ACC112 (cell line): ENCODE data around the gene FIGNL1.

ENCODE experiments used
- H2AFZ ChIP-seq: fragments of 200-600 bp; sonication (generic); one replicate; pipeline ENCODE4 v1.6.0; 2017; ENCODE audit warnings: antibody characterized with exemption, low read length; ENCODE audit not compliant: unreplicated experiment
- H3K27ac ChIP-seq: fragments of 200-600 bp; sonication (generic); 2 replicates; pipeline ENCODE4 v1.5.1; 2014; ENCODE audit warnings: low read depth, mild to moderate bottlenecking, antibody characterized with exemption, low read length, moderate library complexity
- H3K27me3 ChIP-seq: fragments of 200-600 bp; sonication (generic); 2 replicates; pipeline ENCODE4 v1.6.1; 2014; ENCODE audit warnings: mild to moderate bottlenecking, antibody characterized with exemption, low read length, moderate library complexity, mixed read lengths; ENCODE audit not compliant: insufficient read depth
- H3K36me3 ChIP-seq: fragments of 200-600 bp; sonication (generic); 2 replicates; pipeline ENCODE4 v1.6.1; 2016; ENCODE audit warnings: mild to moderate bottlenecking, antibody characterized with exemption, low read length, moderate library complexity, mixed read lengths; ENCODE audit not compliant: insufficient read depth
- H3K4me1 ChIP-seq: fragments of 200-600 bp; sonication (generic); one replicate; pipeline ENCODE4 v1.6.1; 2016; ENCODE audit warnings: low read length, mixed read lengths; ENCODE audit not compliant: insufficient read depth, unreplicated experiment, control insufficient read depth
- H3K4me3 ChIP-seq: fragments of 200-600 bp; sonication (generic); 2 replicates; pipeline ENCODE4 v1.5.1; 2014; ENCODE audit warnings: mild to moderate bottlenecking, low read depth, low read length
- H3K79me2 ChIP-seq: fragments of 200-600 bp; sonication (generic); one replicate; pipeline ENCODE4 v1.6.0; 2016; ENCODE audit warnings: low read length; ENCODE audit not compliant: control insufficient read depth, unreplicated experiment, insufficient read depth

FIGNL1 gene

DNA sequence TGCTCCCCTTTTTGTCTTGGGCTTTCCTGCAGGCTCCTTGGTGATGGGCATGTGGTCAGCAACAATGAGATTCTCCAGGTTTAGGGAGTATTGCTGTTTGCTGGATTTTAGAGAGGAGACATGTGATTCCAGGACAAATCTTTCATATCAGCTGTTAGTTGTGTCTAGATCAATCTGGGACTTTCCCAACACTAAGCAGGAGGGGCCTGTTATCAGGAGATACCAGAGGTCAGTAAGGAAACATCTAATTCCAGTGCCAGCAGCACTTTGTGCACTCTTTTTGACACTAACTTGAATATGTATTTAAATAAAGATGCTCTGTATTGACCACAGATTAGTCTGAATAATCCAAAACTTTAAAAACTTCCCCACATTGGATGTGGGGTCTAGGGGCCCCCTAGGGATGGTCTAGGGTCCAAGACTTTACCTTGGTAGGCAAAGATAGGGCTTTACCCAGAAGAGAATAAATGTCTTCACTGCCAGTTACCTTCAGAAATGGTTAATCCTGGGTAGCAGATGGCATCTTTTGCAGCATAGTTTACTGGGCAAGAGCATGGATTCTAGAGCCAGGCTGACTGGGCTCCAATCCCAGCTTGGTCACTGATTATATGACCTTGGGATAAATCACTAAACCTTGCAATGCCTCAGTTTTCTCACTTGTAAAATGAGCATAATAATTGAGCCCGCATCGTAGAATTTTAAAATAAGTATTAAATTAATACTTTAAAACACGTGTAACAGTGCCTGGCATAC lies 6.4 kb upstream of the FIGNL1 start:
- no peaks in the 10 kb centered on the region for H3K4me1 ChIP-seq

DNA sequence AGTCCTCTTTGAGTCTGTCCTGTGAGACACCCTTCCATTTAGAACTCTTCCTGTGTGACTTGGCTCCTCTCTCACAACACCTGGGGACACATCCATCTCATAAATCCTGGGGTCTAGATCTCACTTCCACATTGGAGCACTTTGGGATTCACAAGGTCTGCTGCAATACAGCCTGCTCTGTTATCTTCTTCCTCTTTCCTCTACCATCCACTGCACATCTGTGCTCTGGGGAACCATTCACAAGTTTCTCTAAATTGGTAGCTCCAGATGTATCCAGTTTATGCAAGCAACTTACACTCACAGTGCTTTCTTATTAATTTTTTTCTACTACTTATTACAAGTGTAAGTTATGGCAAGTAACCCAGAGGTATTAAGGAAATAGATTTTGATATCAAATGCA lies 5.5 kb upstream of the FIGNL1 start:
- H2AFZ ChIP-seq, result no peak overlapping the region
- no peaks in the 10 kb centered on the region for H3K79me2 ChIP-seq
- peaks cover 4% of the 10 kb centered on the region for H3K4me1 ChIP-seq
- peaks cover 38% of the 10 kb centered on the region for H3K27me3 ChIP-seq
- no peak overlapping the region for H3K4me3 ChIP-seq
- no peak overlapping the region for H3K27ac ChIP-seq
- no peaks in the 10 kb centered on the region for H3K36me3 ChIP-seq

More for the DNA sequence above, 6.4 kb upstream of the FIGNL1 start:
- Histone ChIP-seq H3K27me3 (peaks cover 38% of the 10 kb centered on the region), H3K79me2 (no peaks in the 10 kb centered on the region), H3K36me3 (no peaks in the 10 kb centered on the region), H2AFZ (no peak overlapping the region), H3K27ac (no peak overlapping the region), H3K4me3 (no peak overlapping the region)

DNA sequence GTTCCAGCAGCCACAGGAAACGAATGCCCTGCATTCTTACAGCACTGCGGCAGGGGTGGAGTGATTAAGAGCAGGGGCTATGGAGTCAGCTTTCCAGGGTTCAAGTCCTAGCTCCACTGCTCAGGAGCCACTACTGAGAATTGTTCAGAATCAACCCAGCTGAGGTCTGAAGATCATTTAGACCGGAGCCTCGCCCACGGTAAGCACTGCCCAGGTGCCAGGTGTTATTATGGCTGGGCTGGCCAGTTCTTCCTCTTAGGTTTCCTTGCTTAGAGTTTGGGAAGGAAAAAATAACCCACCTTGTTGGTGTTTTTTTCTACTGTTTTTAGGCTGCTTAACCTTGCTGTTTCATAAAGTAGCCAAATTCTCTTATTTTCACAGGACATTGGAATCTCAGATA lies 4.8 kb upstream of the FIGNL1 start:
- Histone ChIP-seq H3K36me3 (no peaks in the 10 kb centered on the region), H2AFZ (no peak overlapping the region), H3K27me3 (peaks cover 38% of the 10 kb centered on the region), H3K4me1 (peaks cover 5% of the 10 kb centered on the region), H3K27ac (no peak overlapping the region), H3K4me3 (no peak overlapping the region), H3K79me2 (no peaks in the 10 kb centered on the region)

DNA sequence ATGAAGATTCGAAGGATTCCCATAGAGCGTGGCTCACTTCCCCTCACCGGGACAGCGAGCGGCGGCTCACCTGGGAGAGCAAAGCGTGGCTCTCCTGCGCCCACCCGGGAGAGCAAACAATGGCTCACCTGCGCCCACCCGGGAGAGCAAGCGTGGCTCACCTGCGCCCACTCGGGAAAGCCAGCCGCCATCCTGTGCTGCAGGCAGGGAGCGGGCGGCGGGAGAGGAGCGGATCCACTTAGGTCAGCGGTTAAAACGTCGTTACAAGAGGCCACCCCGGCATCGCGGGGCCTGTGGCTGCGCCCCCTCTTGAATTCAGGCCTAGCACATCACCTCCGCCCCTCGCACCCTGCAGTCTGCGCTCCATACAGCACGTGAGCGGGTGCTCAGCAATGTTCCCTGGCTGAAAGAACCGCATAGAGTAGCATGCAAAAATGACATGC lies 461 bp upstream of the FIGNL1 start:
- peaks cover 19% of the 10 kb centered on the region for H3K79me2 ChIP-seq
- H3K27ac ChIP-seq, result no peak overlapping the region
- H3K4me3 ChIP-seq, result peak overlapping the region; percentile 88

DNA sequence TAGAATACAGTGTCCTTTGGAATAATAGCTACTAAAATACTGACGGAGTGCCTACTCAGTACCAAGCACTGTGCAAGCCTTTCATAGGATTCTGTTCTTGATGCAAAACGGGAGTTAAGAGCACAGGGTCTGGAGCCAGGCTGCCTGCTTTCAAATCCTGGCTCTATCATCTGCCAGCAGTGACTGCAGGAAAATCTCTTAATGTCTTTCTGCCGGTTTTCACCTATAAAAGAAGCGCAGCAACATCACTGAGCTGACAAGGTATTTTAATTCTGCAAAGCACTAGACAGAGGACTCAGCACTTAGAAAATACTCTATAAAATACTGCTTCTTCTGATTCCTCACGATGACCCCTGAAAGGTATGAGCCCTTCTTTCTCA lies 659 bp downstream of the FIGNL1 start:
- Histone ChIP-seq H3K79me2 (peaks cover 19% of the 10 kb centered on the region), H3K27me3 (peaks cover 4% of the 10 kb centered on the region; the same call in 1 of the 2 replicates), H3K4me1 (peaks cover 24% of the 10 kb centered on the region), H3K4me3 (peak overlapping the region; percentile 88), H2AFZ (peak overlapping the region; percentile 31), H3K27ac (peak overlapping the region; percentile 70; the same call in 1 of the 2 replicates), H3K36me3 (peaks cover 6% of the 10 kb centered on the region; the same call in 1 of the 2 replicates)

More for the DNA sequence above, 461 bp upstream of the FIGNL1 start:
- peaks cover 12% of the 10 kb centered on the region; the same call in 1 of the 2 replicates for H3K27me3 ChIP-seq
- peaks cover 6% of the 10 kb centered on the region; the same call in 1 of the 2 replicates for H3K36me3 ChIP-seq
- peak overlapping the region; percentile 94 for H2AFZ ChIP-seq
- peaks cover 24% of the 10 kb centered on the region for H3K4me1 ChIP-seq

DNA sequence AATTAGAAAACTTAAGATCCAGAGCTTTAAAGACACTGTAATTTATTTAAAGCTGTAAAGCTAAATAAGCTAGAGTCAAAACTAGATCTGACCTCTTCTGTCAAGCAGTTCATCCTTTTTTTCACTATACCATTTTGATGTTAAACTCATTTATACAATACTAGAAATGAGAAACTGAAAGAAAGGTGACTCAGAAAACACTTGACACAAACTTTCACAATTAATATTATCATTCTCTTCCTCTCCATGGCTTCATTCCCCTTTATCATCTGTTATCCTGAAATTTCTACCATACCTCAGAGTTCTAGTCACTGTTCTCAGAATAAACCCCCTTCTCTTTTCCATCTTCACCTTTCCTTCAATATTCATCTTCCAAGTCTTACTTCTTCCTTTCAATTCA lies 1.3 kb downstream of the FIGNL1 start:
- H3K4me1 ChIP-seq, result peaks cover 24% of the 10 kb centered on the region
- peaks cover 12% of the 10 kb centered on the region; the same call in 1 of the 2 replicates for H3K36me3 ChIP-seq
- H3K79me2 ChIP-seq, result peaks cover 19% of the 10 kb centered on the region
- H2AFZ ChIP-seq, result no peak overlapping the region
- H3K4me3 ChIP-seq, result peak overlapping the region; percentile 88
- no peak overlapping the region for H3K27ac ChIP-seq
- H3K27me3 ChIP-seq, result no peaks in the 10 kb centered on the region

DNA sequence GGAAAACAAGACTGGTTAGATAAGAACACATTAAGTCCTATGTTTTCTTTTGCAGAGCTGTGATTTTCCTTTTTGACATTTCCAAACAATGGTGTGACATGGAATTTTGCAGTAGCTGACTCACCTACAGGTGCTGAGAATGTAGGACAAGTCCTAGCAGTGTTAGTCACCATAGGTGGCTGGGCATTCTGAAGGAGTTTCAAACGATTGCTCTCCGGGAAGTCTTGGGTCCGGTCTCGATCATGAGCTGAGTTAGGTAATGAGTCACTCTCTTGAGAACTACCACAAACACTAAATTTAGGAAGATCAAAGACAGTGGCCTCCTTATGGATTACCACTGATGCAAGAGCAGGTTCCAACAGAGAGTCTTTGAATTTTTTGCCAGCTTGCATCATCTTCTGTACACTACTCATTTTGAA lies 3.6 kb downstream of the FIGNL1 start:
- Histone ChIP-seq H3K4me3 (no peak overlapping the region), H3K4me1 (peaks cover 24% of the 10 kb centered on the region), H3K79me2 (peaks cover 24% of the 10 kb centered on the region), H3K27me3 (no peaks in the 10 kb centered on the region), H3K27ac (peak overlapping the region; percentile 14; the same call in 1 of the 2 replicates), H2AFZ (no peak overlapping the region), H3K36me3 (peaks cover 14% of the 10 kb centered on the region; the same call in 1 of the 2 replicates)

DNA sequence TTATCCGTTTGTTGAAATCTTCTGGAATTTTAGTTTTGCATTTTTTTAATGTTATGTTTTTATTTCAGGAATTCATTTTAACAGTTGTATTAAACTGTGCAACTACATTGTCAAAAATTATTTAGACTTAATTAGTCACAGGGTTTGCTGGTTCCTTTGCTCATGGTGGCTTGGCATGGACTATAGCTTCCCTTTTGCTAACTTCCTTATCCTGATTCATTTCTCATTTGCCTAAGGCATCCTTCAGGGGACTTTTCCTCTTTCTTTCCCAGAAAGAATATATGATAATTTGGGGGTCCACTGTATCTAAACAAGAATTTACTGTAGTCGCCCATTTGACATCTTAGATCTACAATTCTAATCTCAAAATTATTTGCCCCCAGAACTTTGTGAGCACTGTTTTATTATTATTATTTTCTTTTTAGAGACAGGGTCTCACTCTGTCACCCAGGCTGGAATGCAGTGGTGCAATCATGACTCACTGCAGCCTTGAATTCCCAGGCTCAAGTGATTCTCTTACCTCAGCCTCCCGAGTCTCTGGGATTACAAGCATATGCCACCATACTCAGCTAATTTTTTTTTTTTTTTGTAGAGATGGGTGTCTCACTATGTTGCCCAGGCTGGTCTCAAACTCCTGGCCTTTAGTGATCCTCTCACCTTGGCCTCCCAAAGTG lies 13.9 kb downstream of the FIGNL1 start:
- peaks cover 14% of the 10 kb centered on the region for H3K36me3 ChIP-seq
- H3K27ac ChIP-seq, result peak overlapping the region; percentile 84
- H3K4me3 ChIP-seq, result no peak overlapping the region
- no peak overlapping the region for H2AFZ ChIP-seq
- H3K4me1 ChIP-seq, result peaks cover 16% of the 10 kb centered on the region
- H3K27me3 ChIP-seq, result no peaks in the 10 kb centered on the region
- H3K79me2 ChIP-seq, result no peaks in the 10 kb centered on the region

DNA sequence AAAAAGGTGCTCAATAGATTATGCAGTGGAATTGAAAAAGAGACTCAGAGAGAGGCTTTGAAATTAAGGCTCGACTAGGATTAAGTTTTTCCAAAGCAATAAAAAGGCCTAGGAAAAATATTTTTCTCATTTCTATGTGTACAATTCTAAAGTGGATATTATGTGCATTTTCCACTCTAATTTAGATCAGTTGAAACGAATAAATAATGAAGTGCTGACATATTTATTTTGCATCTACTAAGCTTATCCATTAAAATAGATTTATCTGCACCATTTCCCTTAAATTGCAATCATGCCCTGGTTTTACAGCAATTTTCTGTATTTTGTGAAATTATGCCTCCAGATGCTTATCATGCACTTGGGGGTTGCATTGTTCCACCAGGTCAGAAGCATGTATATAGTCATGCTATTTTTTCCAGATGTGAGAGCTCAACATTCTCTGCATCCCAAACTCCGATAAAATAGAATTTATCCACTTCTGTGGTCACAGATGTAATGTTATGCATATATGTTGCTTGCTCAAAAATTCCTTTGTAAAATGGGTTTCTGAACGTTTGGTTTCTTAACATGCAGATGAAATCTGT lies 18.3 kb downstream of the FIGNL1 start:
- Histone ChIP-seq H3K4me1 (peaks cover 10% of the 10 kb centered on the region), H2AFZ (no peak overlapping the region), H3K79me2 (no peaks in the 10 kb centered on the region), H3K27me3 (no peaks in the 10 kb centered on the region), H3K36me3 (no peaks in the 10 kb centered on the region), H3K27ac (no peak overlapping the region), H3K4me3 (no peak overlapping the region)

DNA sequence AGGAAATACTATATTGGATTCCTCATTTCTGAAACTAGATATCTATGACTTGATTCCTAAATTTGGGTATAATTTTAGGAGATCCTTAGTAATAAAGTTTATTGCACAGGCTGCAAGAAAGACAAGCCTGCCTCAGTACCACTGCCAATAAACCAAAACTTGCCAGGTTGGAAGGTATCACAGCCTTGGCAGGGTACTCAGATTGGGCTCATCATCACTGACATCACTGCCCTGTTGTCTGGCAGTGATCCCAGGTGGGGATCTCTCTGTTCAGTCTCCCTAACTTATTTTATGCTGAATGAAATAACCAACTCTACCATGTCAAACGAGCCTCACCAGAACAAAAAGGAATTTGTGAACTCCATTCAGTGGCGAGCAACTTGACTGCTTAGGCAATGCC lies 18.8 kb downstream of the FIGNL1 start:
- H3K36me3 ChIP-seq, result no peaks in the 10 kb centered on the region
- no peak overlapping the region for H3K27ac ChIP-seq
- peaks cover 7% of the 10 kb centered on the region for H3K4me1 ChIP-seq
- no peak overlapping the region for H2AFZ ChIP-seq
- H3K27me3 ChIP-seq, result no peaks in the 10 kb centered on the region
- no peaks in the 10 kb centered on the region for H3K79me2 ChIP-seq
- no peak overlapping the region for H3K4me3 ChIP-seq
